MM.1S (cell line): ENCODE data around the gene LRMDA.

Experiments used
- DNase-seq: peaks from one replicate; pipeline ENCODE4 v3.0.0-alpha.2; 2015
- H2AFZ ChIP-seq: fragments of 300-600 bp; sonication (generic); 2 replicates; pipeline ENCODE4 v1.6.0; 2016; ENCODE audit warnings: antibody characterized with exemption, low read length
- H3F3A ChIP-seq: fragments of 300-600 bp; sonication (generic); 2 replicates; pipeline ENCODE4 v1.6.1; 2016; ENCODE audit warnings: mild to moderate bottlenecking, antibody characterized with exemption, low read length, moderate library complexity, mixed read lengths; ENCODE audit not compliant: insufficient read depth
- H3K27ac ChIP-seq: fragments of 300-600 bp; sonication (generic); 2 replicates; pipeline ENCODE4 v1.5.1; 2016; ENCODE audit warnings: mild to moderate bottlenecking, low read length
- H3K27me3 ChIP-seq: fragments of 300-600 bp; sonication (generic); replicated peaks from 2 replicates; pipeline ENCODE4 v1.6.0; 2016; ENCODE audit warnings: low read length; ENCODE audit not compliant: insufficient read depth
- H3K36me3 ChIP-seq: fragments of 300-600 bp; sonication (generic); replicated peaks from 2 replicates; pipeline ENCODE4 v1.6.1; 2016; ENCODE audit warnings: mild to moderate bottlenecking, low read length, mixed read lengths; ENCODE audit not compliant: insufficient read depth
- H3K4me1 ChIP-seq: fragments of 300-600 bp; sonication (generic); 2 replicates; pipeline ENCODE4 v1.6.1; 2016; ENCODE audit warnings: low read length, mixed read lengths
- H3K4me2 ChIP-seq: fragments of 300-600 bp; sonication (generic); 2 replicates; pipeline ENCODE4 v1.6.0; 2016; ENCODE audit warnings: low read depth, low read length
- H3K4me3 ChIP-seq: fragments of 300-600 bp; sonication (generic); 2 replicates; pipeline ENCODE4 v1.5.1; 2016; ENCODE audit warnings: low read length, mixed read lengths
- H3K79me2 ChIP-seq: fragments of 300-600 bp; sonication (generic); 2 replicates; pipeline ENCODE4 v1.6.1; 2016; ENCODE audit warnings: mixed run types, low read length, mixed read lengths
- H3K9ac ChIP-seq: fragments of 300-600 bp; sonication (generic); 2 replicates; pipeline ENCODE4 v1.6.1; 2016; ENCODE audit warnings: low read length, mixed read lengths
- H3K9me2 ChIP-seq: fragments of 300-600 bp; sonication (generic); replicated peaks from 2 replicates; pipeline ENCODE4 v1.6.1; 2016; ENCODE audit warnings: mild to moderate bottlenecking, low read length, mixed read lengths; ENCODE audit not compliant: insufficient read depth
- H3K9me3 ChIP-seq: fragments of 300-600 bp; sonication (generic); replicated peaks from 2 replicates; pipeline ENCODE4 v1.6.1; 2016; ENCODE audit warnings: mild to moderate bottlenecking, low read length, mixed read lengths; ENCODE audit not compliant: insufficient read depth
- H4K20me1 ChIP-seq: fragments of 300-600 bp; sonication (generic); 2 replicates; pipeline ENCODE4 v1.6.1; 2016; ENCODE audit warnings: mild to moderate bottlenecking, low read length, moderate library complexity, mixed read lengths; ENCODE audit not compliant: insufficient read depth
- CTCF ChIP-seq: fragments of 300-600 bp; sonication (generic); IDR thresholded peaks from 2 replicates; pipeline ENCODE4 v1.5.1; 2016; ENCODE audit warnings: antibody characterized with exemption, low read length, mixed read lengths
- EZH2 ChIP-seq: fragments of 300-600 bp; sonication (generic); optimal IDR thresholded peaks from 2 replicates; pipeline ENCODE3; 2017; ENCODE audit warnings: low read depth, mild to moderate bottlenecking, antibody characterized with exemption, low read length, mixed read lengths
- EZH2phosphoT487 ChIP-seq: fragments of 300-600 bp; sonication (generic); IDR thresholded peaks from 2 replicates; pipeline ENCODE4 v1.6.1; 2018; ENCODE audit warnings: antibody characterized with exemption, low read length

The LRMDA gene

GRCh38 chr10:76415554-76415953 is 984.1 kb downstream of the LRMDA start:
- H3K9me3 ChIP-seq, result no peaks in the 10 kb centered on the region
- TF ChIP-seq EZH2phosphoT487 (no peak), CTCF (no peak), EZH2 (no peak)
- H2AFZ ChIP-seq, result no peak overlapping the region
- no peaks in the 10 kb centered on the region for H3K27me3 ChIP-seq
- H3K9me2 ChIP-seq, result no peaks in the 10 kb centered on the region
- H3K36me3 ChIP-seq, result no peaks in the 10 kb centered on the region
- H3K4me1 ChIP-seq, result no peaks in the 10 kb centered on the region
- no peaks in the 10 kb centered on the region for H3K79me2 ChIP-seq
- H3K27ac ChIP-seq, result no peak overlapping the region
- no peak overlapping the region for H3K4me2 ChIP-seq
- H3F3A ChIP-seq, result no peaks in the 10 kb centered on the region
- DNase-seq, result no peak
- no peak overlapping the region for H3K9ac ChIP-seq
- no peak overlapping the region for H3K4me3 ChIP-seq
- H4K20me1 ChIP-seq, result no peaks in the 10 kb centered on the region

- Histone ChIP-seq H3K79me2 (no peaks in the 10 kb centered on the region), H4K20me1 (no peaks in the 10 kb centered on the region), H3K9ac (no peak overlapping the region), H3K9me2 (no peaks in the 10 kb centered on the region), H3K4me3 (no peak overlapping the region), H3K9me3 (no peaks in the 10 kb centered on the region), H3K27me3 (no peaks in the 10 kb centered on the region), H3F3A (no peaks in the 10 kb centered on the region), H2AFZ (no peak overlapping the region), H3K4me1 (no peaks in the 10 kb centered on the region), H3K36me3 (no peaks in the 10 kb centered on the region), H3K27ac (no peak overlapping the region), H3K4me2 (no peak overlapping the region)
- TF ChIP-seq CTCF (no peak), EZH2phosphoT487 (no peak), EZH2 (no peak)
- no peak for DNase-seq
Observed at GRCh38 chr10:76416642-76417041, 985.2 kb downstream of the LRMDA start.

DNA sequence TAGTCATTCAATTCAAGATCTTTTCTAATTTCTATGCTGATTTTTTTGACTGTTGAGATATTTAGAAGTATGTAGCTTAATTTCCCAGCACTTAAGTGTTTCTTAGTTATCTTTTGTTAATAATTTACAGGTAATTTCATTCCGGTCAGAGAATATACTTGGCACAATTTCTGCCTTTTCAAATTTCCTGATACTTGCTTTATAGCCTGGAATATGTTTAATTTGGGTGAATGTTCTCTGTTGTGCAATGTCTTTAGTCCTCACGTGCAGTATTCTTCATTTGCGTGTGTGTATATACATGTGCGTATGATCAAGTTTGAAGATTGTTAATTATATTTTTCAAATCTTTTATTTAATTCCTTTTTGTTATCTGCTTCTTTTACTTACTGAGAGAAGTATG is 989.3 kb downstream of the LRMDA start:
- Histone ChIP-seq H3K4me1 (no peaks in the 10 kb centered on the region), H3K4me3 (no peak overlapping the region), H3F3A (no peaks in the 10 kb centered on the region), H3K9me3 (no peaks in the 10 kb centered on the region), H4K20me1 (no peaks in the 10 kb centered on the region), H3K27me3 (no peaks in the 10 kb centered on the region), H3K4me2 (no peak overlapping the region), H2AFZ (no peak overlapping the region), H3K79me2 (no peaks in the 10 kb centered on the region), H3K27ac (no peak overlapping the region), H3K9me2 (no peaks in the 10 kb centered on the region), H3K36me3 (no peaks in the 10 kb centered on the region), H3K9ac (no peak overlapping the region)
- TF ChIP-seq EZH2 (no peak), CTCF (no peak), EZH2phosphoT487 (no peak)
- DNase-seq, result no peak
